ENCODE data around the gene UBE2L5. TPM values are rescaled to one million over a fixed set of nuclear protein-coding genes. Genes with fewer than 3 reads are reported as not detected.

UBE2L5 gene
- total and polyA plus RNA-seq, 2 of the 8 experiments (the other 6 are each of a cell fraction or from before 2014, with no cell fraction given), result not detected

Other genes starting within 250 kb of the UBE2L5 start
- gene KATNAL1, start 114.9 kb upstream of the UBE2L5 start, total RNA-seq (2021; fragmentation: NEBNext Ultra II Directional; extraction: Animal tissue kit (Norgen Biotek cat#: 25700)), result 10.2 and 13.2 TPM in 2 replicates
- 3.0 and 4.0 TPM in 2 replicates for gene KATNAL1, start 114.9 kb upstream of the UBE2L5 start, polyA plus RNA-seq (2011; rRNA removed)
- gene HMGB1, start 43.4 kb downstream of the UBE2L5 start, total RNA-seq (2021; fragmentation: NEBNext Ultra II Directional; extraction: Animal tissue kit (Norgen Biotek cat#: 25700)), result 757 and 776 TPM in 2 replicates
- 67.8 and 123 TPM in 2 replicates for gene HMGB1, start 43.4 kb downstream of the UBE2L5 start, polyA plus RNA-seq (2011; rRNA removed)
- gene USPL1, start 195.4 kb downstream of the UBE2L5 start, total RNA-seq (2021; fragmentation: NEBNext Ultra II Directional; extraction: Animal tissue kit (Norgen Biotek cat#: 25700)), result 17.1 and 18.4 TPM in 2 replicates
- 3.8 and 6.3 TPM in 2 replicates for gene USPL1, start 195.4 kb downstream of the UBE2L5 start, polyA plus RNA-seq (2011; rRNA removed)

Measured in H1 (cell line).